Endodermal cell (in vitro differentiated cells): ENCODE results near the gene DRD1. TPM values are rescaled to one million over a fixed set of nuclear protein-coding genes. Genes with fewer than 3 reads are reported as not detected.

ENCODE experiments used
- DNase-seq: peaks from one replicate; pipeline ENCODE4 v3.0.0-alpha.2; 2017
- H3K27ac ChIP-seq: 2 replicates; pipeline ENCODE4 v1.5.1; 2013; ENCODE audit warnings: mild to moderate bottlenecking, low read depth, low read length, moderate library complexity
- H3K27me3 ChIP-seq: 2 replicates; pipeline ENCODE4 v1.6.1; 2013; ENCODE audit warnings: mild to moderate bottlenecking, low read length, moderate library complexity; ENCODE audit not compliant: insufficient read depth, control insufficient read depth, poor library complexity, severe bottlenecking
- H3K36me3 ChIP-seq: 2 replicates; pipeline ENCODE4 v1.7.0; 2013; ENCODE audit warnings: mild to moderate bottlenecking, low read length, moderate library complexity; ENCODE audit not compliant: control insufficient read depth, insufficient read depth
- H3K4me1 ChIP-seq: one replicate; pipeline ENCODE4 v1.7.0; 2013; ENCODE audit warnings: low read length; ENCODE audit not compliant: control insufficient read depth, insufficient read depth
- H3K4me3 ChIP-seq: 2 replicates; pipeline ENCODE4 v1.5.1; 2013; ENCODE audit warnings: mild to moderate bottlenecking, low read length, moderate library complexity
- H3K9ac ChIP-seq: 2 replicates; pipeline ENCODE4 v1.6.1; 2013; ENCODE audit warnings: mild to moderate bottlenecking, low read length, moderate library complexity; ENCODE audit not compliant: poor library complexity, severe bottlenecking; ENCODE audit errors: extremely low read depth
- H3K9me3 ChIP-seq: 2 replicates; pipeline ENCODE4 v1.6.1; 2013; ENCODE audit warnings: mild to moderate bottlenecking, low read length, moderate library complexity; ENCODE audit not compliant: control insufficient read depth
- H3K27ac Mint-ChIP-seq: 2 replicates; pipeline ENCODE4 v1.8.0; 2020; ENCODE audit warnings: mixed read lengths
- H3K27me3 Mint-ChIP-seq: 2 replicates; pipeline ENCODE4 v1.8.0; 2021; ENCODE audit warnings: mild to moderate bottlenecking, mixed read lengths; ENCODE audit not compliant: insufficient read depth
- H3K36me3 Mint-ChIP-seq: 2 replicates; pipeline ENCODE4 v1.8.0; 2020; ENCODE audit warnings: low read depth, mixed read lengths
- H3K4me1 Mint-ChIP-seq: 2 replicates; pipeline ENCODE4 v1.8.0; 2020; ENCODE audit warnings: mixed read lengths
- H3K4me3 Mint-ChIP-seq: 2 replicates; pipeline ENCODE4 v1.8.0; 2020; ENCODE audit warnings: mild to moderate bottlenecking, moderate library complexity, mixed read lengths
- H3K9me3 Mint-ChIP-seq: 2 replicates; pipeline ENCODE4 v1.8.0; 2020; ENCODE audit warnings: mild to moderate bottlenecking, mixed read lengths
- CTCF ChIP-seq: fragments of 200-600 bp; sonication (generic); conservative IDR thresholded peaks from 2 replicates; pipeline ENCODE4 v1.5.0; 2021; ENCODE audit warnings: antibody characterized with exemption, mild to moderate bottlenecking
- WGBS, 2 experiments: methylation state at CpG; one replicate each; pipeline versions ENCODE4 v1.1.5 to v1.1.7; 2013; ENCODE audit warnings: missing lambda C conversion rate in 2 of 2, mixed read lengths in 1 of 2; ENCODE audit not compliant: insufficient coverage in 1 of 2, insufficient read length in 1 of 2; 5-methylcytosine and 5-hydroxymethylcytosine counted together
- total RNA-seq, 2 donors: library from RNA; stranded (reverse); fragmentation: NEBNext Ultra II Directional in 1 of 2; extraction: Animal tissue kit (Norgen Biotek cat#: 25700) in 1 of 2; gene quantifications; 2 replicates in 1 of 2; 3 replicates in 1 of 2; pipeline ENCODE4 v1.2.1, GENCODE V29; 2021

DRD1 gene
- total RNA-seq, 2 donors from 2014 or later, result 0.53 to 0.59 TPM

- Histone ChIP-seq H3K4me1 (no peaks in the 10 kb centered on the region), H3K36me3 (no peaks in the 10 kb centered on the region), H3K4me3 (no peak overlapping the region), H3K9ac (no peak overlapping the region), H3K27ac (no peak overlapping the region), H3K27me3 (no peaks in the 10 kb centered on the region), H3K9me3 (peaks cover 8% of the 10 kb centered on the region)
- no peak for TF ChIP-seq CTCF
- WGBS, 2 experiments, result 86 to 88% methylated on average over 3 to 5 of the region's 5 CpGs
- no peak for DNase-seq
- no peaks in the 10 kb centered on the region for H3K4me1 Mint-ChIP-seq
- H3K9me3 Mint-ChIP-seq, result peaks cover 17% of the 10 kb centered on the region
- H3K36me3 Mint-ChIP-seq, result no peaks in the 10 kb centered on the region
- no peak overlapping the region for H3K27ac Mint-ChIP-seq
- peaks cover 6% of the 10 kb centered on the region for H3K27me3 Mint-ChIP-seq
- H3K4me3 Mint-ChIP-seq, result no peak overlapping the region
Observed at GRCh38 chr5:175394601-175395000, 49.4 kb downstream of the DRD1 start.

- Mint-ChIP-seq H3K4me3 (no peak overlapping the region), H3K4me1 (no peaks in the 10 kb centered on the region), H3K27ac (no peak overlapping the region), H3K9me3 (peaks cover 16% of the 10 kb centered on the region), H3K36me3 (no peaks in the 10 kb centered on the region), H3K27me3 (peaks cover 6% of the 10 kb centered on the region)
- 85 to 93% methylated on average over 4 of the region's 4 CpGs for WGBS, 2 experiments
- no peaks in the 10 kb centered on the region for H3K36me3 ChIP-seq
- no peak overlapping the region for H3K9ac ChIP-seq
- no peak overlapping the region for H3K27ac ChIP-seq
- DNase-seq, result no peak
- peaks cover 8% of the 10 kb centered on the region for H3K9me3 ChIP-seq
- H3K4me3 ChIP-seq, result no peak overlapping the region
- no peaks in the 10 kb centered on the region for H3K27me3 ChIP-seq
- no peaks in the 10 kb centered on the region for H3K4me1 ChIP-seq
- TF ChIP-seq CTCF, result no peak
Observed at GRCh38 chr5:175393897-175394296, 50.1 kb downstream of the DRD1 start.

GRCh38 chr5:175392236-175392635 lies 51.7 kb downstream of the DRD1 start:
- Mint-ChIP-seq H3K27ac (no peak overlapping the region), H3K36me3 (no peaks in the 10 kb centered on the region), H3K4me1 (no peaks in the 10 kb centered on the region), H3K4me3 (no peak overlapping the region), H3K9me3 (peaks cover 11% of the 10 kb centered on the region), H3K27me3 (peaks cover 6% of the 10 kb centered on the region)
- no peaks in the 10 kb centered on the region for H3K27me3 ChIP-seq
- H3K9me3 ChIP-seq, result peaks cover 5% of the 10 kb centered on the region
- H3K36me3 ChIP-seq, result no peaks in the 10 kb centered on the region
- TF ChIP-seq CTCF, result no peak
- no peaks in the 10 kb centered on the region for H3K4me1 ChIP-seq
- no peak overlapping the region for H3K4me3 ChIP-seq
- no peak overlapping the region for H3K9ac ChIP-seq
- H3K27ac ChIP-seq, result no peak overlapping the region
- 92 to 93% methylated on average over 5 of the region's 5 CpGs for WGBS, 2 experiments
- DNase-seq, result no peak
